ENCODE results near the gene MAPK10.

GRCh38 chr4:85970535-85970934 lies 389.3 kb downstream of the MAPK10 start:
- TF ChIP-seq NR1H2 (CRISPR knock-in tag; IDR thresholded peaks at IDR 0.05) (no peak), CTCF (IDR thresholded peaks at IDR 0.05) (no peak), MAX (CRISPR knock-in tag; IDR thresholded peaks at IDR 0.05) (no peak), FOXJ3 (CRISPR knock-in tag; IDR thresholded peaks at IDR 0.05; ENCODE audit: borderline replicate concordance) (no peak), ATF1 (CRISPR knock-in tag; IDR thresholded peaks at IDR 0.05) (no peak), TEAD4 (CRISPR knock-in tag; IDR thresholded peaks at IDR 0.05) (no peak)

Measured in WTC11 (cell line).